Pulmonary artery endothelial cell (primary cell): ENCODE measurements around the gene KRTAP1-1. TPM values are rescaled to one million over a fixed set of nuclear protein-coding genes. Genes with fewer than 3 reads are reported as not detected.
"Not testable (repeated sequence)": the region's sequence is repeated elsewhere in the genome, so short reads cannot be mapped to it uniquely, and the experiment has no call there.

Experiments used
- DNase-seq: peaks from one replicate; pipeline ENCODE4 v3.0.0-alpha.2; 2011; ENCODE audit warnings: low read depth, low spot score
- total RNA-seq: library from RNA; depleted of rRNA; stranded (reverse); fragments of >200 nt; gene quantifications from 2 replicates; pipeline ENCODE4 v1.2.3, GENCODE V29; 2014

The KRTAP1-1 gene
- total RNA-seq, 1 donor from 2014 or later, result not detected

DNA sequence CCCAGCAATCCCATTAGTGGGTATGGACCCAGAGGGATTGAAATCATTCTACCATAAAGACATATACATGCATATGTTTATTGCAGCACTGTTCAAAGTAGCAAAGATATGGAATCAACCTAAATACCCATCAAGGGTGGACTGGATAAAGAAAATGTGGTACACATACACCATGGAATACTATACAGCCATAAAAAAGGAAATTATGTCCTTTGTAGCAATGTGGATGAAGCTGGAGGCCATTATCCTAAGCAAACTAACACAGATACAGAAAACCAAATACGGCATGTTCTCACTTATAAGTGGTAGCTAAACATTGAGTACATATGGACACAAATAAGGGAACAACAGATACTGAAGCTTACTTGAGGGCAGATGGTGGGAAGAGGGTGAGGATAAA lies 16.3 kb upstream of the KRTAP1-1 start:
- DNase-seq, result no peak

DNA sequence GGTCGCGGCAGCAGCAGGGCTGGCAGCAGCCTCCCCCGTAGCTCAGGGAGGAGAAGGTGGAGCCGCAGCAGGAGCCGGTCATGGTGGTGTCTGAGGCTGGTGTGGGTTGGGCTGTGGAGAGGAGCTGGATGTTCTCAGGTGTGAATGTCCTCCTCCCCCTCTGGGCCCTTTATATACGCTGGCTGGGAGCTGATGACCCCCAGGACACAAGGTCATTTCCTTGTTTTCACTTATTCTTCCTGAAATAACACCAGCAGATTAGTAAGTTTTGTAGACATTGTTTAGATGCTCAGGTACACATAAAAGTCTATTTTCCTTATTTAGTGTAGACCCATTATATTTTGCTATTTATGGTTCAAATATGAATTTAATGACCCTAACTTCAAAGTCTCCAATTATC lies 13.9 kb upstream of the KRTAP1-1 start, which contains the start of gene KRTAP2-2:
Gene KRTAP2-2 (minus strand): TSS at position 101 of the 400 bp plus-strand sequence. CDS start 19 bp downstream, at position 82.
- DNase-seq, result not testable (repeated sequence)

DNA sequence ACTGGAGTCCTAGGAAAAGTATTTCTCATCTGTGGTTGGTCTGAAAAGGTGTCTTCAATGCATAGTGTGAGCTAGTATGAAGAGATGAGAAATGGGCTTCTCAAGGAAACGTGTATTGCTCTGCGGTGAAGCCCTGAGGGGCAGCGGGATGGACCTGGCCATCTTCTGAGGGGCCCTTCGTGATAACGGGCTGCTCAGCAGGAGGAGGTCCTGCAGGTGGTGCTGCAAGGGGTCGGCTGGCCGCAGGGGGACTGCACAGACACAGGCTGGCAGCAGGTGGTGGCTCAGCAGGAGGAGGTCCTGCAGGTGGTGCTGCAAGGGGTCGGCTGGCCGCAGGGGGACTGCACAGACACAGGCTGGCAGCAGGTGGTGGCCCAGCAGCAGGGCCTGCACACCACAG lies 13.3 kb upstream of the KRTAP1-1 start:
- DNase-seq, result not testable (repeated sequence)

DNA sequence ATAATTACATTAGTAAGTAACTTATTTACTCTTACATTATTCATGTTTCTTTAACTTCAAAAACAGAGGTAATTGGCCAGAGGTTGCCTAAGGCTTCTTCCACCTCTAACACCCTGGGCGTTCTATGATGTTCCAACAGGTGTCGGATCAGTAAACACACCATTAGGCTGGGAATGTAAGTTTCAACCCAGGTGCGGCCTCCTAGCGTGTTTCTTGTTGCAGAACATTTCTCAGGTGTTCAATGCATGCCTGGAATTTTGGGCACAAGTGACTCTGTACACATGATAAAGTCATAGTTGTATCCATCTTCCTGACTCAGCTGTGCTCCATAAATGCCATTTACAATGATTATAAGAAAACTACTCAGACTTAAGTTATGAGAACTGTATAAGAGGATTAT lies 12.8 kb upstream of the KRTAP1-1 start:
- no peak for DNase-seq

DNA sequence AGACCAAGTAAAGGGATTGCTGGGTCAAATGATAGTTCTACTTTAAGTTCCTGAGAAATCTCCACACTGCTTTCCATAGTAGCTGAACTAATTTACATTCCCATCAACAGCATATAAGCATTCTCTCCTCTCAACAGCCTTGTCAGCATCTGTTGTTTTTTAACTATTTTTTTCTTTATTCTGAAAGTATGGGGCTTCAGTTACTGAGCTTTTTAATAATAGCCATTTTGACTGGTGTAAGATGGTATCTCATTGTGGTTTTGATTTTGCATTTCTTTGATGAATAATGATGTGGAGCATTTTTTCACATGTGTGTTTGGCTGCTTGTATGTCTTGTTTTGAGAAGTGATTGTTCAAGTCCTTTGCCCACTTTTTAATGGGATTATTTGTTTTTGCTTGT lies 11.3 kb upstream of the KRTAP1-1 start:
- no peak for DNase-seq

DNA sequence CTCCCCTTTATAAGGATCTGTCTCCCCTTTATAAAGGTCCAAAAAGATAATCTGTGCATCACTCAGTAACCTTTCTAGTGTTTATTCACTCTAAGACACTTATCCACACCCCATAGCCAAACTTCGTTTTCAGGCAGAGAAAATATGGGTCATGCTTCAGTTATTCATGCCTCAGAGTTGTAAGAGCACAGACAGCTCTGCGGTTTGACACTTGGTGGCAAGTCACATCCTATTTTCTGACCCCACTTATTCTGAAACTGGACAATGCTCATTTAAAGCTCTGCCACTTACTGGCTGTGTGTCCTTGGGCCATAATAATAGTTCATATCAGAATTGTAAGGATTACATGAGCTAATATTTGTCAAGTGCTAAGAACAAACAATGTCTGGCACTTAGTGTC lies 7.9 kb upstream of the KRTAP1-1 start:
- DNase-seq, result no peak

DNA sequence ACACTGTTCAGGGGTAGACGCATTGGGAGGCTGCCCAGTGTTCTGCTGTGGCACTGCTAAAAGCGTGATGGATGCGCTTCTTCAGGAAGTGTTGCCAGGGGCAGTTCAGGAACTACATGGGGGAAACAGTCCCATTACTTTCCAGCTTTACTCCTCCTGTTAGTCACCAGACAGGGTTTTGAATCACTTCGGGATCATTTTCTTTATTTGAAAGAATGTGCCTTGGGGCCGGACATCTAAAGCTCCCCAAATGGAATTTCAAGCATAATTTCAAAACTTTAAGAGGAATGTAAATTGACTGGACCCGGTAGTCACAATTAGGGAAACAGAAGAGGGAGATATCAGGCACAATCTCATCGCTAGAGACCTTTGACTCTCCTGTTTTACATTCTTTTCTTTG lies 7.2 kb upstream of the KRTAP1-1 start:
- DNase-seq, result no peak

DNA sequence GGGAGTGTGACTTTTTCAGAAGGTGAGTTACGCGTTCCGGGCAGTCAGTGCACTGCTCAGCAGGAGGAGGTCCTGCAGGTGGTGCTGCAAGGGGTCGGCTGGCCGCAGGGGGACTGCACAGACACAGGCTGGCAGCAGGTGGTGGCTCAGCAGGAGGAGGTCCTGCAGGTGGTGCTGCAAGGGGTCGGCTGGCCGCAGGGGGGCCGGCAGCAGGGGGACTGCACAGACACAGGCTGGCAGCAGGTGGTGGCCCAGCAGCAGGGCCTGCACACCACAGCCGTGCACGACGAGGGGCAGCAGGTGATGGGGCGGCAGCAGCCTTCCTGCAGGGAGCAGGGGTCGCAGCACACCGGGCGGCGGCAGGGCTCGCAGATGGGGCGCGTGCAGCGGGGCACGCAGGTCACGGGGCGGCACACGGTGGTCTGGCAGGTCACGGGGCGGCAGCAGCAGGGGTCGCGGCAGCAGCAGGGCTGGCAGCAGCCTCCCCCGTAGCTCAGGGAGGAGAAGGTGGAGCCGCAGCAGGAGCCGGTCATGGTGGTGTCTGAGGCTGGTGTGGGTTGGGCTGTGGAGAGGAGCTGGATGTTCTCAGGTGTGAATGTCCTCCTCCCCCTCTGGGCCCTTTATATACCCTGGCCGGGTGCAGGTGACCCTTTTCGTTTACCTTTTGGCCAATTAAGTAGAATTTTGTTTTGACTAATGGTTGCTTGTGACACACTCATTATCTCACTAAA lies 5.7 kb upstream of the KRTAP1-1 start, which contains the start of gene KRTAP2-1:
Gene KRTAP2-1 (minus strand): TSS at position 582 of the 731 bp plus-strand sequence. CDS start 49 bp downstream, at position 533.
- not testable (repeated sequence) for DNase-seq

DNA sequence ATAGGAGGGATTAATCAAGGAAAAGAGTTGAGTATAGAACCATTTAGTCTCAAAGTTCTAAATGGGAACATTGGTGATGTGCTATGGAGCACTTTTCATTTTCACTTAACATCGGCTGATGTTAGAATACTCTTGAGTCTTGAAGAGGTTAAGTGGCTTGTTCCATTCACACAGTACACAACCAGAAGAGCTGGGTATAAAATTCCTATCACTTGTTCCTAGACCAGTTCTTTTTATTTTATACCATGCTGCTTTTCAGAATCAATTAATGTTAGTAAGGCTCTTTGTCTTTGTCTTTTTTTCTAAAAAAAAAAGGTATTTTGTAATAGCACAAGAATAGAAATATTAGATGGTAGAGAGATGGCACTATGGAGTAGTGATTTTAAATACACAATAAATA lies 1.7 kb upstream of the KRTAP1-1 start:
- DNase-seq, result no peak

DNA sequence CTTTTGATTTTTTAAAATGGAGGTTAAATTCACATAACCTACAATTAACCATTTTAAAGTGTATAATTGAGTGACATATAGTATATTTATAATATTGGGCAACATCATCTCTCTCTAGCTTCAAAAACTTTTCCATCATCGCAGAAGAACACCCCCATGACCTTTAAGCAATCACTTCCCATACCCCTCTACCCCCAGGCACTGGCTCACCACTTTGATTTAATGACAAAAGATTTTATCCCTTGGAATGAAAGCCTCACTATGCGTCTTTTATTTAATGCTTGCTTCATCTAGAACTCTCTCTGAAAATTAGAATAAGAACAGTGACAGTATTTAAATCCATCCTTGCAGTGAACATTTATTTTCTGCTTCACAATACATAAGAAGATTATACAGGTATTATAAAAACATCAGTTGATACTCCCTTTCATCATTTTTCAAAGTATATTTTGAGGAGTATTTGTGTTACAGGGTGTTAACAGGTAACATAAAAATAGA lies 3.3 kb downstream of the KRTAP1-1 start:
- DNase-seq, result no peak

DNA sequence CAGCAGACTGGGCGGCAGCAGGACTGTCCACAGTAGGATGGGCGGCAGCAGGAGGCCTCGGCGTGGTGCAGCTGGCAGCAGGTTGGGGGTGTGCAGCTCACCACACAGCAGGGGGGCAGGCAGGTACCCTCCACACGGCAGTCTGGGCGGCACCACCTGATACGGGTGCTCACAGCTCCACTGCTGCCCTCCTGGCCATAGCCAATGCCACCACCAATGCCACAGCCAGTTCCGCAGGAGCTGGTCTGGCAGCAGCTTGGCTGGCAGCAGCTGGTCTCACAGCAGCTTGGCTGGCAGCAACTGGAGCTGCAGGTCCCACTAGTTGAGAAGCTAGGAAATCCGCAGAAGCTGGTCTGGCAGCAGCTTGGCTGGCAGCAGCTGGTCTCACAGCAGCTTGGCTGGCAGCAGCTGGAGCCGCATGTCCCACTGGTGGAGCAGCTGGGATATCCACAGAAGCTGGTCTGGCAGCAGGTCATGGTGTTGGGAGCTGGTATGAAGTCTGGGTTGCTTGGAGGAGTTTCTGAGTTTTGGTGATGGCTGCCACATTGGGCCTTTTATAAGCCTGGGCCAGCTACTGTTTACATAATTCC lies 6.8 kb downstream of the KRTAP1-1 start, which contains the start of gene KRTAP1-3:
Gene KRTAP1-3 (minus strand): TSS at position 529 of the 590 bp plus-strand sequence. CDS start 53 bp downstream, at position 476.
- DNase-seq, result not testable (repeated sequence)

DNA sequence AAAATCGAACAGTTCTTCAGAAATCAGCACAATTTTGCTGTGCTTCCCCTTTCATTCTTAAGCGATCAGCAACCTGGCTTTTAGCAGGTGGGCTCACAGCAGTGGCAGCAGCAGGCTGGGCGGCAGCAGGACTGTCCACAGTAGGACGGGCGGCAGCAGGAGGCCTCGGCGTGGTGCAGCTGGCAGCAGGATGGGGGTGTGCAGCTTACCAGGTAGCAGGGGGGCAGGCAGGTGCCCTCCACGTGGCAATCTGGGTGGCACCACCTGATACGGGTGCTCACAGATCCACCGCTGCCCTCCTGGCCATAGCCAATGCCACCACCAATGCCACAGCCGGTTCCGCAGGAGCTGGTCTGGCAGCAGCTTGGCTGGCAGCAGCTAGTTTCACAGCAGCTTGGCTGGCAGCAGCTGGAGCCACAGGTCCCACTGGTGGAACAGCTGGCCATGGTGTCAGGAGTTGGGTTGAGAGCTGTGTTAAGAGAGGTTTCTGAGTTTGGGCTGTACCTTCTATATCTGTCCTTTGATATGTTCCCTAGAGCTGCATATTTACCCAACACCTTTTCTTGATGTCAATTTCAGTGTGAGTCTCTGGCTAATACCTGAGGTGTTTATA lies 11.5 kb downstream of the KRTAP1-1 start, which contains the start of gene KRTAP1-4:
Gene KRTAP1-4 (minus strand): TSS at position 563 of the 613 bp plus-strand sequence. CDS start 117 bp downstream, at position 446.
- no peak for DNase-seq

DNA sequence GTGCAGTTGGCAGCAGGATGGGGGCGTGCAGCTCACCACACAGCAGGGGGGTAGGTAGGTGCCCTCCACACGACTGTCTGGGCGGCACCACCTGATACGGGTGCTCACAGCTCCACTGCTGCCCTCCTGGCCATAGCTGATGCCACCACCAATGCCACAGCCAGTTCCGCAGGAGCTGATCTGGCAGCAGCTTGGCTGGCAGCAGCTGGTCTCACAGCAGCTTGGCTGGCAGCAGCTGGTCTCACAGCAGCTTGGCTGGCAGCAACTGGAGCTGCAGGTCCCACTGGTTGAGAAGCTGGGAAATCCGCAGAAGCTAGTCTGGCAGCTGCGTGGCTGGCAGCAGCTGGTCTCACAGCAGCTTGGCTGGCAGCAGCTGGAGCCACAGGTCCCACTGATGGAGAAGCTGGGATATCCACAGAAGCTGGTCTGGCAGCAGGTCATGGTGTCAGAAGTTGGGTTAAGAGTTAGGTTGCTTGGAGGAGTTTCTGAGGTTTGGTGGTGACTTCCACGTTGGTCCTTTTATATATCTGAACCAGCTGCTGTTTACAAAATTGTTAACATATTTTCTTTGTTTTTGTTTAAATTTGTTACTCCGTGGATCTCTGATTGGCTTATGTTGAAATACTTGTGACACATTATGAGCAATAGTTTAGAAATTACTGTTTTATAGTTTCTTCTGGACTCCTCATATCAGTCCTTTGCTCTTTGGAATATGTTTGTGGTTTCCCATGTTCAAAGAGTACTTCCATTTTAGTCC lies 14.4 kb downstream of the KRTAP1-1 start, which contains the start of gene KRTAP1-5:
Gene KRTAP1-5 (minus strand): TSS at position 494 of the 757 bp plus-strand sequence. CDS start 53 bp downstream, at position 441.
- DNase-seq, result no peak

DNA sequence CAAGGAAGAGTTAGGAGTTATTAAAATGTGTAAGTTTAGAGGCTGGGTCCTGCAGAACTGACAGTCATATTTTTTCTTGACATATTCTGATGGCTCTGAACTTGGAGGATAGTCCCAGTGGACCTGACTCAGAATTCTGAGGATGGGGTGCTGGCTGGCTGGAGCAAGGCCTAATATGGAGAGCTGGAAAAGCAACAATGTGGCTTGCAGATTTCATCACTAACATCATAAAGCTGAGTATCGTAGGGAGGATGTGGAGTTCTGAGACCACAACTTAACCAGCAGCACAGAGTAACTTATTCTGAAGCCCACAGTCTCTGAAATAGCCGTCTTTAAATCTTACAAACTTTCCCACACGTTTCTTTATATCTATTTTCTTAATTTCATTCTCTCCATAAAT lies 16.6 kb downstream of the KRTAP1-1 start:
- DNase-seq, result no peak

DNA sequence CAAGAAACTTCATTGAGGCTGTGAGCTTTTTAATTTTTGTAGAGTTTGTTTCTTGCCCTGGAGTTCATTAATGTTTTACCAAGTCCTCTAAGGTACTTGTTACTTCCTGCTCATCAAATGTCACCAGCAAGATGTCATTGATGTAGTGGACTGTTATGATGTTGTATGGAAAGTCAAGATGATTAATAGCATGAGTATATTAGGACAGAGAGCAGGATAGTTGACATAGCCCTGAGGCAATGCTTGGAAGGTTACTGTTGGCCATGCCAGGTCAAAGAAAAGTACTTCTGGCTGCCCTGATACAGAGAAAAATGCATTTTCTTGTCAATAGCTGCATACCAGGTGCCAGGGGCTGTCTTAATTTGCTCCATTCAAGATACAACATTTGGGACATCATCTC lies 20.9 kb downstream of the KRTAP1-1 start:
- DNase-seq, result no peak

DNA sequence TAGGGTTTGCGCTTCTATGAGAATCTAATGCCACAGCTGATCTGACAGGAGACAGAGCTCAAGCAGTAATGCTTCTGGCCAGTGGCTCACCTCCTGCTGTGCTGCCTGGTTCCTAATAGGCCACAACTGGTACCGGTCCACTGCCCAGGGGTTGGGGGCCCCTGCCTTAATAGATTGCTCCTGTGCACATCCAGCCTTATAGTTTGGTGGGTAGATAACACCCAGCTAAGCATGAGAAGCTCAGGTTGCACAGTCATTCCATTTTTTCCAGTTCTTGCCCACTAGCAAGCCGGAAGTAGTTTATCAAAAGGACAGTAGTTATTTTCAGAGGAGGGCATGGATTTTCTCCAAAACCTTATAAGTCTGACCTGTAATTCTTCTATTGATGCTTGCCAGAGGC lies 21.8 kb downstream of the KRTAP1-1 start:
- DNase-seq, result no peak

DNA sequence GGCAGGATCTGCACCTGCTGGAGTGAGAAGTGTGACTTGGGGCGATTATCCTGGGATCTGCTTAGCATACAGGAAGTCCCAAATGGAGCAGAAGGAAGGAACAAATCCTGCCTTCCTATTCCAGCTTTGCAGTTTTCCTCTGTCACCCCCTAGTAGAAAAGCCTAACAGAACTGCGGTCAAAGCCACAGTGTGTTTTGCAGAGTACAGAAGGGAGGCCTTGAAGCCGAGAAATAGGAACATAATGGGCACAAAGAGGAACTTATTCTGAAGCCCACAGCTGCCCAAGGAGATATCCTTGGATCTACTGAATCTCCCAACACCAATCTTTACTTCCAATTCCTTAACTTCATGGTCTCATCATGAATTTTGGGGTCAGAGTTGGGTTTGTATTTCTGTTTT lies 22.7 kb downstream of the KRTAP1-1 start:
- no peak for DNase-seq

DNA sequence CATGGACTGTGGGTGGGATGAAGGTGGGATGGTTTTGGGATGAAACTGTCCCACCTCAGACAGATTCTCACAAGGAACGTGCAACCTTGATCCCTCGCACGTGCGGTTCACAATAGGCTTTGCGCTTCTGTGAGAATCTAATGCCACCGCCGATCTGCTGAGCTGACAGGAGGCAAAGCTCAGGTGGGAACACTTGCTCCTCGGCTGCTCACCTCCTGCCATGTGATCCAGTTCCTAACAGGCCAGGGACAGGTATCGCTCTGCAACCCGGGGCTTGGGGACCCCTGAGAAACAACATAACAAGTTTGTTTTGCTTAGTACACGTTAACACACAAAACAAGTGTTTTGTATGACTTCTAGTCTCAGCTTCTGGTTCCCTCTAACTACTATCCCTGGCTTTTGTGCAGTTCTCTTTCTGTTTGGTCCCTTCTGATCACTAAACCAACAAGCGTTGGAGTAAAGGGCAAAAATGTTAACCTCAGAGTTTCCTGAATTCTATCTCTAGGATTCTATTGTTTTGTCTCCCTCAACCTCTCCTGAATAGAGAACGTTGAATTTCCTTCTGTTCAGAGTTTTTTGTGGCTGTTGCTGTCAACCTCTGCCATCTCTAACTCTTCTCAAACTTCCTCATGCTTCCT lies 24.6 kb downstream of the KRTAP1-1 start:
- no peak for DNase-seq

DNA sequence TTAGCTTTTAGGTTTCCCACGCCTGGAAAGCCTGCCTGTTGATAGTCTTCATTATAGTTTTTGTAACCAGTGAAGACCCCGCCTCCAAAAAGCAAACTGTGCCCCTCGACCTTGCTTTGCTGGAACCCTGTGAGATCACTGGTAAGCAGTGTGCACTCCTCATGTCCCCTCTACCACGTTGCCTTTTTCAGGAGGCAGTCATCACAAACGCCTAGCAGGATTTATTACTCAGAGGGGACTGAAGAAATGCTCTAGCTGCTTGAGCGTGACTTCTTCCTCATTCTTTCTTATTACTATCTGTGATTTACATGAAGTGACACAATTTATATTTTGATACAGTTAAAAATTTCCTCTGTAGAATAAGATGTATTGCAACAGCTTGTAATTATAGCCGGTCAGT lies 25.8 kb downstream of the KRTAP1-1 start:
- DNase-seq, result no peak

DNA sequence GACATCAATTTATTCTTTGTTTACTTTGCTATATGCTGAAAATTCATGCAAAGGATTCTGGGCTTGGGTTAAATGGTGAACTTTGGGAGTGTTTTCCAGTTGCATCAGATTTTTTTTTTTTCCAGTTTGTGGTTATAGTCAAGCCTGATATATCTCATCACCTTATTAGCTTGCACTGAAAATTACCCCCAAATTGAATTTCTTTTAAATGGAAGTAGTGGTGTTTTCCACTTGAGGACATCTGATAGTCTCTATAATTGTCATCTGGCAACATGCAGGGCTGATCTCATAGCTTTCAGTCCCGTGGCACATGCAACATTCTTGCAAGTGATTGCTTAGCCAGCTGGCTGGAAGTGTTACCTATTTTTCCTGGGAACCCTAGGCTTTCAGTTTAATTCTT lies 27.6 kb downstream of the KRTAP1-1 start:
- DNase-seq, result no peak

DNA sequence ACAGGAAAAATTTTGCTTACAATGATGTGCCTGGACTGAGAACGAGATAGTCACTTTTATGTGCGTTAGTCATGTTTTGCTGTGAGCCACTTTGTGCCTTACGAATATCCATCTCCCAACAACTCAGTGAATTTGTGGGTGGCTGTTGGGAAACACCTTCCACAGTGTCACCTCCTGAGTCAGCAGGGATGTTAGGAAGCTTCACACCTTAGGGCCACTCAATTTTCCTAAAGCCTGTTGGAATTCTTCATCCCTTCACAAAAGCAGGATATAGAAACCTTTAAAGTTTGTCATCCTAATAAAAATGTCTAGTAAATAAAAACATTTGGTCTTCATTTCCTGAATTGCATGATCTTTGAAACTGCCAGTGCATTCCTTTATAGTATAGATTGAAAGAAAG lies 28.1 kb downstream of the KRTAP1-1 start:
- DNase-seq, result no peak
